SU-DHL-6 (cell line): ENCODE data around the gene KCTD1.

ENCODE experiments used
- CTCF ChIP-seq: fragments of 200-600 bp; sonication (generic); IDR thresholded peaks from one replicate; pipeline ENCODE4 v1.5.1; 2017; ENCODE audit warnings: antibody characterized with exemption, mild to moderate bottlenecking, low read length, moderate library complexity; ENCODE audit not compliant: insufficient read depth, poor library complexity, severe bottlenecking
- EZH2phosphoT487 ChIP-seq: fragments of 200-600 bp; sonication (generic), shearing (Covaris generic); conservative IDR thresholded peaks from 2 replicates; pipeline ENCODE4 v1.6.1; 2018; ENCODE audit warnings: mild to moderate bottlenecking, antibody characterized with exemption, low read length, moderate library complexity, mixed read lengths

- TF ChIP-seq CTCF (no peak), EZH2phosphoT487 (no peak)
Observed at GRCh38 chr18:26575865-26576217, 27.5 kb upstream of the KCTD1 start.
